K562 (cell line): ENCODE data around the gene MMP24OS. TPM values are rescaled to one million over a fixed set of nuclear protein-coding genes. Genes with fewer than 3 reads are reported as not detected.

Experiments
- CREB3 ChIP-seq: fragments of 450-650 bp; conservative IDR thresholded peaks from 2 replicates; pipeline ENCODE4 v1.6.1; 2016; ENCODE audit warnings: missing genetic modification characterization, low read depth, mild to moderate bottlenecking, missing compliant biosample characterization, moderate library complexity
- DNMT1 ChIP-seq: fragments of 450-650 bp; IDR thresholded peaks from 2 replicates; pipeline ENCODE4 v1.6.1; 2016; ENCODE audit warnings: antibody characterized with exemption, mild to moderate bottlenecking
- EWSR1 ChIP-seq: fragments of 450-650 bp; IDR thresholded peaks from 2 replicates; pipeline ENCODE4 v1.6.1; 2018; ENCODE audit warnings: borderline replicate concordance, mild to moderate bottlenecking, low read depth, moderate library complexity; ENCODE audit not compliant: partially characterized antibody
- JUN ChIP-seq, 2 experiments: sonication (generic) in 1 of 2; formaldehyde crosslinking in 1 of 2; IDR thresholded peaks; 2 replicates each; pipeline versions ENCODE4 v1.6.1 to v1.8.0; 2012 to 2022; ENCODE audit warnings: borderline replicate concordance in 2 of 2, mild to moderate bottlenecking in 2 of 2, improper control_type of control experiment in 1 of 2, low read depth in 1 of 2, low read length in 1 of 2, missing genetic modification reagents in 1 of 2
- KDM4B ChIP-seq, 2 experiments: fragments of 450-650 bp in 1 of 2; sonication (generic) in 1 of 2; IDR thresholded peaks; 2 replicates each; pipeline ENCODE4 v1.6.1; 2016 to 2017; ENCODE audit warnings: borderline replicate concordance in 2 of 2, antibody characterized with exemption in 1 of 2, low read depth in 1 of 2, mild to moderate bottlenecking in 1 of 2
- MAX ChIP-seq: sonication (generic); formaldehyde crosslinking; IDR thresholded peaks from 2 replicates; pipeline ENCODE4 v1.9.0; 2022; ENCODE audit warnings: mild to moderate bottlenecking, missing genetic modification reagents
- MEIS2 ChIP-seq: fragments of 450-650 bp; IDR thresholded peaks from 2 replicates; pipeline ENCODE4 v1.6.1; 2014; ENCODE audit warnings: mild to moderate bottlenecking; ENCODE audit not compliant: partially characterized antibody
- NBN ChIP-seq: fragments of 450-650 bp; IDR thresholded peaks from 2 replicates; pipeline ENCODE4 v1.6.1; 2016; ENCODE audit warnings: low read depth, mild to moderate bottlenecking
- NR0B1 ChIP-seq: fragments of 450-650 bp; IDR thresholded peaks from one replicate; pipeline ENCODE4 v1.6.1; 2018; ENCODE audit warnings: mild to moderate bottlenecking, moderate library complexity; ENCODE audit not compliant: partially characterized antibody
- NR3C1 ChIP-seq: sonication (generic); formaldehyde crosslinking; IDR thresholded peaks from 2 replicates; pipeline ENCODE4 v1.8.1; 2022; ENCODE audit warnings: missing genetic modification reagents
- PRPF4 ChIP-seq: fragments of 200-400 bp; formaldehyde crosslinking; IDR thresholded peaks from one replicate; pipeline ENCODE4 v1.6.1; 2017; ENCODE audit warnings: low read length, low read depth, mild to moderate bottlenecking; ENCODE audit not compliant: insufficient read depth, poor library complexity, severe bottlenecking
- TRIM28 ChIP-seq: fragments of 450-650 bp; IDR thresholded peaks from 2 replicates; pipeline ENCODE4 v1.6.1; 2017
- TSHZ1 ChIP-seq: fragments of 250-450 bp; sonication (Bioruptor Pico); IDR thresholded peaks from 2 replicates; pipeline ENCODE4 v1.4.0; 2020; ENCODE audit warnings: mild to moderate bottlenecking, moderate library complexity
- XRCC5 ChIP-seq: fragments of 200-400 bp; formaldehyde crosslinking; IDR thresholded peaks from 2 replicates; pipeline ENCODE4 v1.6.1; 2017; ENCODE audit warnings: low read depth, mild to moderate bottlenecking, low read length
- ZBTB17 ChIP-seq: fragments of 450-650 bp; formaldehyde crosslinking; IDR thresholded peaks from 2 replicates; pipeline ENCODE4 v1.4.0; 2020; ENCODE audit warnings: mild to moderate bottlenecking
- ZNF23 ChIP-seq: fragments of 250-450 bp; sonication (Bioruptor Pico); IDR thresholded peaks from 2 replicates; pipeline ENCODE4 v1.4.0; 2020; ENCODE audit warnings: mild to moderate bottlenecking
- polyA plus RNA-seq, 8 experiments: library from polyadenylated mRNA; depleted of rRNA in 4 of 8; stranded (reverse) in 5 of 8; unstranded in 3 of 8; fragments of >200 nt; fragmentation: Nextera tagmentation in 2 of 8; fragmentation: Illumina TruSeq in 1 of 8; extraction: Ambion mirVana in 2 of 8; extraction: Trizol in 1 of 8; gene quantifications; 2 replicates each; pipeline versions ENCODE4 v1.2.1 to v1.2.3, GENCODE V29; 2011 to 2014; ENCODE audit warnings: inconsistent platforms in 1 of 8, missing spikeins in 1 of 8
- total RNA-seq, 7 experiments: library from RNA; depleted of rRNA in 6 of 7; stranded (reverse); fragments of >200 nt in 6 of 7; fragmentation: Illumina TruSeq in 2 of 7; extraction: Trizol in 2 of 7; gene quantifications; 2 replicates each; pipeline versions ENCODE4 v1.2.1 to v1.2.3, GENCODE V29; 2011 to 2021; ENCODE audit warnings: low replicate concordance in 1 of 7
- TF ChIP-seq, protein P1 (sequence below): fragments of 250-450 bp; sonication (Bioruptor Pico); IDR thresholded peaks from 2 replicates; pipeline ENCODE4 v1.4.0; 2020; ENCODE audit warnings: borderline replicate concordance

Gene MMP24OS
- total and polyA plus RNA-seq, 9 of the 15 experiments (the other 6 are each of a cell fraction or from before 2014, with no cell fraction given) = 0.92 to 41.5 (median 11.4) TPM

- TF ChIP-seq PRPF4 (no peak), MAX (0 out of 2 replicates have a peak, but pooled peaks have one; percentile 22), CREB3 (no peak), NR3C1 (CRISPR knock-in tag) (no peak), DNMT1 (no peak), KDM4B (IDR thresholded peaks at IDR 0.05; ENCODE audit: borderline replicate concordance in 2 of 2, low read depth in 1 of 2) (0 out of 4 replicates have a peak, but pooled peaks of 1 of the 2 experiments have one; percentile 19), JUN (IDR thresholded peaks at IDR 0.05; ENCODE audit: borderline replicate concordance, low read depth, low read length) (no peak), JUN (CRISPR knock-in tag; IDR thresholded peaks at IDR 0.05; ENCODE audit: borderline replicate concordance) (0 out of 2 replicates have a peak, but pooled peaks have one; percentile 36), ZNF23 (CRISPR knock-in tag) (no peak), TRIM28 (no peak), NR0B1 (no peak), XRCC5 (0 out of 2 replicates have a peak, but pooled peaks have one; percentile 53), NBN (no peak), EWSR1 (no peak), ZBTB17 (CRISPR knock-in tag) (no peak), MEIS2 (no peak), TSHZ1 (no peak)
- TF ChIP-seq, protein P1, sequence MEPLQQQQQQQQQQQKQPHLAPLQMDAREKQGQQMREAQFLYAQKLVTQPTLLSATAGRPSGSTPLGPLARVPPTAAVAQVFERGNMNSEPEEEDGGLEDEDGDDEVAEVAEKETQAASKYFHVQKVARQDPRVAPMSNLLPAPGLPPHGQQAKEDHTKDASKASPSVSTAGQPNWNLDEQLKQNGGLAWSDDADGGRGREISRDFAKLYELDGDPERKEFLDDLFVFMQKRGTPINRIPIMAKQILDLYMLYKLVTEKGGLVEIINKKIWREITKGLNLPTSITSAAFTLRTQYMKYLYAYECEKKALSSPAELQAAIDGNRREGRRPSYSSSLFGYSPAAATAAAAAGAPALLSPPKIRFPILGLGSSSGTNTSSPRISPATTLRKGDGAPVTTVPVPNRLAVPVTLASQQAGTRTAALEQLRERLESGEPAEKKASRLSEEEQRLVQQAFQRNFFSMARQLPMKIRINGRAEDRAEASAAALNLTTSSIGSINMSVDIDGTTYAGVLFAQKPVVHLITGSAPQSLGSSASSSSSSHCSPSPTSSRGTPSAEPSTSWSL (CRISPR knock-in tag) = no peak
Measured at GRCh38 chr20:35269055-35269781, 8.7 kb downstream of the MMP24OS start (continued).
